ENCODE measurements around the gene LIPE. TPM values are rescaled to one million over a fixed set of nuclear protein-coding genes. Genes with fewer than 3 reads are reported as not detected.

LIPE gene
- total RNA-seq, 1 experiment from 2014 or later: 10.2 TPM

DNA sequence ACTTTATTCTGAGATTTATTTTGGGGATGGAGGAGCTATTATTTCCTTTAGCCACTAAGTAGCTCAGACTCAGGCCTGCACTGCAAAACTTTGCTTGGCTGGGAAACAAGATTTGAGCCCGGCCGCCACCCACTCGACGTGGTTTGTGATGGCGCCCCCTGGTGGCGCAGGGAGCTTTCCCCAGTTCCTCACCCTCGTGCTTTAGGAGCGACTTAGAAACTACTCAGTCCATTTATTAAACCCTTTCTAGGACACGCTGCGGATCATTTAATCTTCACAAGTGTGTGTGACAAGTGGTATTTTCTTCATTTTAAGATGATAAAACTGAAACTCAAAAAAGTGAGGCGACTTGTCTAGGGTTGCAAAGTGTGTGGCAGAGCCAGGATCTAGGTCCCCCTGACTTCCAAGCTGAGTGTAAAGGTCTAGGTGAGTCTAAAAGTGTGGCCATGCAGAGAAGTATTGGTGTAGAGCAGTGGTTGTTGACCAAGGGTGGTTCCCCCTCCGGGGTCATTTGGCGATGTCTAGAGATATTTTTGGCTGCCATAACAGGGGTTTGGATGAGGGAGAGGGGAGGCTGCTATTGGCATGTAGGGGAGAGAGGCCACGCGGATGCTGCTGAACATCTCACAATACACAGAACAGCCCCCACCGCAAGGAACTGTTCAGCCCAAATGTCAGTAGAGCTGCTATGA is 13.3 kb upstream of the LIPE start:
- Mint-ChIP-seq H3K4me3 (no peak overlapping the region), H3K27me3 (ENCODE audit: low read depth) (peaks cover 40% of the 10 kb centered on the region), H3K27ac (no peak overlapping the region), H3K9me3 (no peaks in the 10 kb centered on the region), H3K4me1 (peaks cover 19% of the 10 kb centered on the region), H3K36me3 (no peaks in the 10 kb centered on the region)
- DNase-seq (ENCODE audit: low spot score) (peak; percentile 85), ATAC-seq (peak; percentile 70)
- ChIA-PET POLR2A (interaction anchor here (0.6 kb wide), 1 partner anchor 570 kb away, joined by 9 read pairs; no protein-coding TSS in a partner anchor), CTCF (interaction anchor here (0.5 to 3.7 kb wide), 74 partner anchors 8 to 1100 kb away, joined by 3 to 81 read pairs (median 6); partner anchors contain the start of genes CEACAM1, CEACAM8 and GSK3A)
- TF ChIP-seq, protein P1, sequence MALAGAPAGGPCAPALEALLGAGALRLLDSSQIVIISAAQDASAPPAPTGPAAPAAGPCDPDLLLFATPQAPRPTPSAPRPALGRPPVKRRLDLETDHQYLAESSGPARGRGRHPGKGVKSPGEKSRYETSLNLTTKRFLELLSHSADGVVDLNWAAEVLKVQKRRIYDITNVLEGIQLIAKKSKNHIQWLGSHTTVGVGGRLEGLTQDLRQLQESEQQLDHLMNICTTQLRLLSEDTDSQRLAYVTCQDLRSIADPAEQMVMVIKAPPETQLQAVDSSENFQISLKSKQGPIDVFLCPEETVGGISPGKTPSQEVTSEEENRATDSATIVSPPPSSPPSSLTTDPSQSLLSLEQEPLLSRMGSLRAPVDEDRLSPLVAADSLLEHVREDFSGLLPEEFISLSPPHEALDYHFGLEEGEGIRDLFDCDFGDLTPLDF (CRISPR knock-in tag; IDR thresholded peaks at IDR 0.05): no peak
- TF ChIP-seq, protein P2, sequence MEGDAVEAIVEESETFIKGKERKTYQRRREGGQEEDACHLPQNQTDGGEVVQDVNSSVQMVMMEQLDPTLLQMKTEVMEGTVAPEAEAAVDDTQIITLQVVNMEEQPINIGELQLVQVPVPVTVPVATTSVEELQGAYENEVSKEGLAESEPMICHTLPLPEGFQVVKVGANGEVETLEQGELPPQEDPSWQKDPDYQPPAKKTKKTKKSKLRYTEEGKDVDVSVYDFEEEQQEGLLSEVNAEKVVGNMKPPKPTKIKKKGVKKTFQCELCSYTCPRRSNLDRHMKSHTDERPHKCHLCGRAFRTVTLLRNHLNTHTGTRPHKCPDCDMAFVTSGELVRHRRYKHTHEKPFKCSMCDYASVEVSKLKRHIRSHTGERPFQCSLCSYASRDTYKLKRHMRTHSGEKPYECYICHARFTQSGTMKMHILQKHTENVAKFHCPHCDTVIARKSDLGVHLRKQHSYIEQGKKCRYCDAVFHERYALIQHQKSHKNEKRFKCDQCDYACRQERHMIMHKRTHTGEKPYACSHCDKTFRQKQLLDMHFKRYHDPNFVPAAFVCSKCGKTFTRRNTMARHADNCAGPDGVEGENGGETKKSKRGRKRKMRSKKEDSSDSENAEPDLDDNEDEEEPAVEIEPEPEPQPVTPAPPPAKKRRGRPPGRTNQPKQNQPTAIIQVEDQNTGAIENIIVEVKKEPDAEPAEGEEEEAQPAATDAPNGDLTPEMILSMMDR (IDR thresholded peaks at IDR 0.05): peak; percentile 97
- 0 out of 2 replicates have a peak, but pooled peaks have one; percentile 2 for TF ChIP-seq HMGA2 (CRISPR knock-in tag; IDR thresholded peaks at IDR 0.05)
- TF ChIP-seq, protein P3, sequence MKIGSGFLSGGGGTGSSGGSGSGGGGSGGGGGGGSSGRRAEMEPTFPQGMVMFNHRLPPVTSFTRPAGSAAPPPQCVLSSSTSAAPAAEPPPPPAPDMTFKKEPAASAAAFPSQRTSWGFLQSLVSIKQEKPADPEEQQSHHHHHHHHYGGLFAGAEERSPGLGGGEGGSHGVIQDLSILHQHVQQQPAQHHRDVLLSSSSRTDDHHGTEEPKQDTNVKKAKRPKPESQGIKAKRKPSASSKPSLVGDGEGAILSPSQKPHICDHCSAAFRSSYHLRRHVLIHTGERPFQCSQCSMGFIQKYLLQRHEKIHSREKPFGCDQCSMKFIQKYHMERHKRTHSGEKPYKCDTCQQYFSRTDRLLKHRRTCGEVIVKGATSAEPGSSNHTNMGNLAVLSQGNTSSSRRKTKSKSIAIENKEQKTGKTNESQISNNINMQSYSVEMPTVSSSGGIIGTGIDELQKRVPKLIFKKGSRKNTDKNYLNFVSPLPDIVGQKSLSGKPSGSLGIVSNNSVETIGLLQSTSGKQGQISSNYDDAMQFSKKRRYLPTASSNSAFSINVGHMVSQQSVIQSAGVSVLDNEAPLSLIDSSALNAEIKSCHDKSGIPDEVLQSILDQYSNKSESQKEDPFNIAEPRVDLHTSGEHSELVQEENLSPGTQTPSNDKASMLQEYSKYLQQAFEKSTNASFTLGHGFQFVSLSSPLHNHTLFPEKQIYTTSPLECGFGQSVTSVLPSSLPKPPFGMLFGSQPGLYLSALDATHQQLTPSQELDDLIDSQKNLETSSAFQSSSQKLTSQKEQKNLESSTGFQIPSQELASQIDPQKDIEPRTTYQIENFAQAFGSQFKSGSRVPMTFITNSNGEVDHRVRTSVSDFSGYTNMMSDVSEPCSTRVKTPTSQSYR (CRISPR knock-in tag; IDR thresholded peaks at IDR 0.05): no peak

DNA sequence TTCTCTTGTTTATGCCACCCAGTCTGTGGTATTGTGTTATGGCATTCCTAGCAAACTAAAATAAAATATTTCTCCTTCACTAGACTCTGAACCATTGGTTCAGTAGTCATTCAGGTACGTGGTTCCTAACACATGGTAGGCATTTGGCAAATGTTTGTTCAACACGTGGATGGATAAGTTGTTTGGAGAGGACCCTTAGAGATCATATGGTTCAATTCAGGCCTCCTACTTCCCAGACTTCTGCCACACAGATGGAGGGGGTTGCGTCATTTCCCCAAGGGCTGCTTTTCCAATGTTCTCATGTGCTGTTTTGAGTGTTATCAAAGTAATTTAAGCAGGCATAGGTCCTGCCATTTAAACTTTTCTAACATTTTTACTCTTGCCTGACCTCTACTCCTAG is 8.8 kb upstream of the LIPE start:
- Mint-ChIP-seq H3K4me3 (no peak overlapping the region), H3K4me1 (peaks cover 4% of the 10 kb centered on the region; the same call in 1 of the 2 replicates), H3K27me3 (ENCODE audit: low read depth) (peaks cover 40% of the 10 kb centered on the region), H3K36me3 (no peaks in the 10 kb centered on the region), H3K9me3 (no peaks in the 10 kb centered on the region), H3K27ac (no peak overlapping the region)
- ATAC-seq: no peak
- ChIA-PET CTCF (interaction anchor here (0.7 to 1.5 kb wide), 3 partner anchors 12 to 138 kb away, joined by 3 to 6 read pairs (median 3); no protein-coding TSS in a partner anchor), POLR2A (no interaction called here)
- TF ChIP-seq GABPB1 (CRISPR knock-in tag; IDR thresholded peaks at IDR 0.05) (peak; percentile 72), SOX15 (CRISPR knock-in tag; IDR thresholded peaks at IDR 0.05) (no peak)
- no peak for DNase-seq (ENCODE audit: low spot score)

DNA sequence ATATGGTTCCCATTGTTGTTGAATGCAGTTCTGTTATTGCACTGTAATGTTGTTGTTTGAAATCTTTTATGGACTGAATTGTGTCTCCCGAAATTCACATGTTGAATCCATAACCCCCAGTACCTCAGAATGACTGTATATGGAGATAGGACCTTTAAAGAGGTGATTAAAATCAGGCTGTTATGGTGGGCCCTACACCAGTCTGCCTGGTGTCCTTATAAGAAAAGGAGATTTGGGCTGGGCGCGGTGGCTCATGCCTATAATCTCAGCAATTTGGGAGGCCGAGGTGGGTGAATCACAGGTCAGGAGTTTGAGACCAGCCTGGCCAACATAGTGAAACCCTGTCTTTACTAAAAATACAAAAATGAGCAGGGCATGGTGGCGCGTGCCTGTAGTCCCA is 8.1 kb upstream of the LIPE start:
- H3K27me3 Mint-ChIP-seq (ENCODE audit: low read depth): peaks cover 36% of the 10 kb centered on the region
- no peak for ATAC-seq
- H3K4me3 Mint-ChIP-seq: no peak overlapping the region
- no peaks in the 10 kb centered on the region for H3K9me3 Mint-ChIP-seq
- no peaks in the 10 kb centered on the region for H3K36me3 Mint-ChIP-seq
- DNase-seq (ENCODE audit: low spot score): no peak
- CTCF ChIA-PET: interaction anchor here (0.7 to 3.8 kb wide), 5 partner anchors 9 to 138 kb away, joined by 3 to 34 read pairs (median 4); no protein-coding TSS in a partner anchor
- no peak overlapping the region for H3K27ac Mint-ChIP-seq
- POLR2A ChIA-PET: interaction anchor here (0.6 to 0.7 kb wide), 2 partner anchors 35 to 65 kb away, joined by 3 to 6 read pairs; no protein-coding TSS in a partner anchor
- H3K4me1 Mint-ChIP-seq: peaks cover 4% of the 10 kb centered on the region; the same call in 1 of the 2 replicates
- TF ChIP-seq, protein P4, sequence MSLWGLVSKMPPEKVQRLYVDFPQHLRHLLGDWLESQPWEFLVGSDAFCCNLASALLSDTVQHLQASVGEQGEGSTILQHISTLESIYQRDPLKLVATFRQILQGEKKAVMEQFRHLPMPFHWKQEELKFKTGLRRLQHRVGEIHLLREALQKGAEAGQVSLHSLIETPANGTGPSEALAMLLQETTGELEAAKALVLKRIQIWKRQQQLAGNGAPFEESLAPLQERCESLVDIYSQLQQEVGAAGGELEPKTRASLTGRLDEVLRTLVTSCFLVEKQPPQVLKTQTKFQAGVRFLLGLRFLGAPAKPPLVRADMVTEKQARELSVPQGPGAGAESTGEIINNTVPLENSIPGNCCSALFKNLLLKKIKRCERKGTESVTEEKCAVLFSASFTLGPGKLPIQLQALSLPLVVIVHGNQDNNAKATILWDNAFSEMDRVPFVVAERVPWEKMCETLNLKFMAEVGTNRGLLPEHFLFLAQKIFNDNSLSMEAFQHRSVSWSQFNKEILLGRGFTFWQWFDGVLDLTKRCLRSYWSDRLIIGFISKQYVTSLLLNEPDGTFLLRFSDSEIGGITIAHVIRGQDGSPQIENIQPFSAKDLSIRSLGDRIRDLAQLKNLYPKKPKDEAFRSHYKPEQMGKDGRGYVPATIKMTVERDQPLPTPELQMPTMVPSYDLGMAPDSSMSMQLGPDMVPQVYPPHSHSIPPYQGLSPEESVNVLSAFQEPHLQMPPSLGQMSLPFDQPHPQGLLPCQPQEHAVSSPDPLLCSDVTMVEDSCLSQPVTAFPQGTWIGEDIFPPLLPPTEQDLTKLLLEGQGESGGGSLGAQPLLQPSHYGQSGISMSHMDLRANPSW (CRISPR knock-in tag; conservative IDR thresholded peaks at IDR 0.05; ENCODE audit: low read depth): no peak
- TF ChIP-seq ELF4 (CRISPR knock-in tag; IDR thresholded peaks at IDR 0.05; ENCODE audit: low read depth) (no peak), FOXP1 (CRISPR knock-in tag; IDR thresholded peaks at IDR 0.05; ENCODE audit: borderline replicate concordance) (no peak), EMX1 (CRISPR knock-in tag; IDR thresholded peaks at IDR 0.05) (no peak), KAT7 (CRISPR knock-in tag; IDR thresholded peaks at IDR 0.05; ENCODE audit: borderline replicate concordance) (no peak)
- TF ChIP-seq, protein P5, sequence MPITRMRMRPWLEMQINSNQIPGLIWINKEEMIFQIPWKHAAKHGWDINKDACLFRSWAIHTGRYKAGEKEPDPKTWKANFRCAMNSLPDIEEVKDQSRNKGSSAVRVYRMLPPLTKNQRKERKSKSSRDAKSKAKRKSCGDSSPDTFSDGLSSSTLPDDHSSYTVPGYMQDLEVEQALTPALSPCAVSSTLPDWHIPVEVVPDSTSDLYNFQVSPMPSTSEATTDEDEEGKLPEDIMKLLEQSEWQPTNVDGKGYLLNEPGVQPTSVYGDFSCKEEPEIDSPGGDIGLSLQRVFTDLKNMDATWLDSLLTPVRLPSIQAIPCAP (CRISPR knock-in tag; IDR thresholded peaks at IDR 0.05): no peak
- TF ChIP-seq, protein P6, sequence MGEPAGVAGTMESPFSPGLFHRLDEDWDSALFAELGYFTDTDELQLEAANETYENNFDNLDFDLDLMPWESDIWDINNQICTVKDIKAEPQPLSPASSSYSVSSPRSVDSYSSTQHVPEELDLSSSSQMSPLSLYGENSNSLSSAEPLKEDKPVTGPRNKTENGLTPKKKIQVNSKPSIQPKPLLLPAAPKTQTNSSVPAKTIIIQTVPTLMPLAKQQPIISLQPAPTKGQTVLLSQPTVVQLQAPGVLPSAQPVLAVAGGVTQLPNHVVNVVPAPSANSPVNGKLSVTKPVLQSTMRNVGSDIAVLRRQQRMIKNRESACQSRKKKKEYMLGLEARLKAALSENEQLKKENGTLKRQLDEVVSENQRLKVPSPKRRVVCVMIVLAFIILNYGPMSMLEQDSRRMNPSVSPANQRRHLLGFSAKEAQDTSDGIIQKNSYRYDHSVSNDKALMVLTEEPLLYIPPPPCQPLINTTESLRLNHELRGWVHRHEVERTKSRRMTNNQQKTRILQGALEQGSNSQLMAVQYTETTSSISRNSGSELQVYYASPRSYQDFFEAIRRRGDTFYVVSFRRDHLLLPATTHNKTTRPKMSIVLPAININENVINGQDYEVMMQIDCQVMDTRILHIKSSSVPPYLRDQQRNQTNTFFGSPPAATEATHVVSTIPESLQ (CRISPR knock-in tag; IDR thresholded peaks at IDR 0.05): no peak
- TF ChIP-seq, protein P7, sequence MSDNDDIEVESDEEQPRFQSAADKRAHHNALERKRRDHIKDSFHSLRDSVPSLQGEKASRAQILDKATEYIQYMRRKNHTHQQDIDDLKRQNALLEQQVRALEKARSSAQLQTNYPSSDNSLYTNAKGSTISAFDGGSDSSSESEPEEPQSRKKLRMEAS (CRISPR knock-in tag; IDR thresholded peaks at IDR 0.05): no peak
